ENCODE data around the gene GARIN5A.

GRCh38 chr19:50482916-50483315 is 6.3 kb upstream of the GARIN5A start:
- TF ChIP-seq CTCF (conservative IDR thresholded peaks at IDR 0.05; ENCODE audit: low read length) (no peak), EZH2phosphoT487 (IDR thresholded peaks at IDR 0.05; ENCODE audit: borderline replicate concordance, low read depth, low read length) (no peak)

Data from OCI-LY7 (cell line).